HuH-7.5 (cell line): ENCODE results near the gene PLPPR1.
"Not testable (repeated sequence)": the region's sequence is repeated elsewhere in the genome, so short reads cannot be mapped to it uniquely, and the experiment has no call there.

ENCODE experiments used
- DNase-seq: peaks from one replicate; pipeline ENCODE4 v3.0.0; 2011; ENCODE audit warnings: low spot score

PLPPR1 gene

DNA sequence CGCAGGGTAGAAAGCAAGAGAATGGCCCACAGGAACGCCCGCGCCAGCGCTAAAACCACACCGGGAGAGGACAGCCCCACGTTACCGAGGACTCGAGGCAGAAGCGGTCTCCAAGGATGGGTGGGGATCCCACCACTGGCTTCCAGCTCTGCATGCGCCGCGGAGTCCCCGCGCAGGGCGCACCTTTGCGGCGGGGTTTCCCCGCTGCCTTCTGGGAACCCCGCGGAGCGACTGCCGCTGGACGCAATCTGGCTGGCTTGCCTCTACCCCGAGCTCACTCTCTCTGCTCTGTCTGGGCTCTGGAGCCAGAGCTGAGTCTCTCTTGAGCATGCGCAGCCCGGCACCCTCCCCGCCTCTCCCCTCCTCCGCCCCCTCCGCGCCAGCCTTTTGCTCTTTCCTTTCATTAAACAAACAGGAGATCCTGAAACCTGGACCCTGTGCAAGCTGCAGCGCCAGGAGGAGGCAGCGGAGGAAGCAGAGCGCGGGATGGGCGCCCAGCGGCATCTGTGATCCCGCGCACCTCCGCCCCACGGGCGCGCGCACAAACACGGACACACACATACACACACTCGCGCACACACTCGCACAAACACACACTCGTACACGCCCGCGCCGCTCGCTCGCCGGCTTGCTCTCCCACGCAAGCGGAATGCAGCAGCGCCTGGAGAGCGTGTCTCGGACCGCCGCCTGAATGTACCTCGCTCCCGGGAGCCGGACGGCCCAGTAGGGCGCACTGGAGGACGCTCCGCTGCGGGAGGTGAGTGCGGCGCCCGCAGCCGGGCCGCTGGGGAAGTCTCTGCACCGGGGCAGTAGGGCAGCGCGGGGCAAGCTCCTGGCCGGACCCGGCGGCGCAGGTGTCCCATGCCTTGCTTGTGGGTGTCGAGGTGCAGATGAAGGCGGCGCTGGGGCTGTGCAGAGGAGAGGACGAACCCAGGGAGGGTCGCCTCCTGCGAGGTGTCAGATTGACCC, at the start of gene PLPPR1:
PLPPR1 (plus strand) TSS at position 382 of the 969 bp plus-strand sequence.
- DNase-seq, result peak; percentile 70

DNA sequence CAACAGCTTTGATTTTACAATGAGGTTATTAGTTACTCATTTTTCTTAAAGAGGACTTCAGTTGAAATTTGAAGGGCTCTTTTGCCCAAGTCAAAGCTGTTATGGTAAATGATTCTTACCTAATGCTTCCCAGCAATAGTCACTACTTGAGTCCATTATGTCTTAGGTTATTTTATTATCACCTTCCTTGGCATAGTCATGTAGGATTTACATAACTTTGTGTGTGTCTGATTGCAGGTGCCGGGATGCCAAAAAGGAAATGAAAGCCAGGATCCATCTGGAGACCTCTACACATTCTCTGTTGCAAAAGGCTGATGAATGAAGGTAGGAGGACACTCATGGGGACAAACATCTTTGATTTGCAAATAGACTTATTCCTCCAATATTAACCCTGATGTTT, 38.8 kb upstream of the PLPPR1 start:
- DNase-seq, result no peak

DNA sequence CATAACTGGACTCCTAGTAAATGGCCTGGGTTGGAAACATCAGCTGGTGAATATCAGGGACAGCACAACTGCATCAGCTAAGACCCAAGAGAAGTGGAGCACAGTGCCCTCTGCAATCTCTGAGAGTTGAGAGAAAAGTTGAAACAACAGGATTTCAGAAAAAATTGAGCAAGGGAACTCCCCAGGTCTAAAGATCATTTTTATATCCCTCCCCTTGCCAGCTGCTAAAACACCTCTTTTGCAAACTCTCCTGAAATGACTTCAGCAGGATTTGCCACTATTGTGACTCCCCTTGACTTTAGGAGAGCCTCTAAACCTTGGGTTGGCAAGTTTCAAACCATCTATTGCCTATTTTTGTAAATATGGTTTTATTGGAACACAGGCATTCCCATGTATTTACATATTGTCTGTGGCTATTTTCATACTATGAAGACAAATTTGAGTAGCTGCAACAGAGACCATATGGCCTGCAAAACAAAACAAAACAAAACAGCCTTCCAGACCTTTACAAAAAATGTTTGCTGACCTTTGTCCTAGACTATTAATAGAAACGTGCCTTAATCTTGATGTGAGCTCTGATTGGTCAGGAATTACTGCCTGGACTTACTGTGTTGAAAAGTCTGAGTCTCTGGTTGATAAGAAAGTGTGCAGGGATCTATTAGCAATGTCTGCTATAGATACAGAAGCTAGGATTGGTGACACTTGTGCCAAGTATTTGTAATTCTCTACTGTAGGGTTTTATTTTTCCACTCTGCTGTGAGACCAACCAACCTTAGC, 37.7 kb upstream of the PLPPR1 start:
- DNase-seq, result no peak

DNA sequence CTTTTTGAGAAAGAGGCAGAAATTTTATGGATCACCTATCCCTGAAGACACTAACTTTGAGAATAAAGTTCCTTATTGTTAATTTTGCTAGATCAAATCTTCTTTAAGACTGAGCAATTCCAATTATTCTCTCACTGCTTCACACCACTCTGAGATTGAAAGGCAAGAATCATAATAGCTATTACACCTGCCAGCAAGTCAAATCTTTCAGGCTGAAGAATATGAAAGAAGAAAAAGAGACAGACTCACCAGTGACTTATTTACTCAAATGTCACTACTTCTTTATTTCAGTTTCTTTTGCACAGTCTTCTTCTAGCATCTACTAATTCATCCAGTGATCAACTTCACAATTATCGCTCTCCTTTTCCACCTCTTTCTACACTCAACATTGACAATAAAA, 35.9 kb upstream of the PLPPR1 start:
- no peak for DNase-seq

DNA sequence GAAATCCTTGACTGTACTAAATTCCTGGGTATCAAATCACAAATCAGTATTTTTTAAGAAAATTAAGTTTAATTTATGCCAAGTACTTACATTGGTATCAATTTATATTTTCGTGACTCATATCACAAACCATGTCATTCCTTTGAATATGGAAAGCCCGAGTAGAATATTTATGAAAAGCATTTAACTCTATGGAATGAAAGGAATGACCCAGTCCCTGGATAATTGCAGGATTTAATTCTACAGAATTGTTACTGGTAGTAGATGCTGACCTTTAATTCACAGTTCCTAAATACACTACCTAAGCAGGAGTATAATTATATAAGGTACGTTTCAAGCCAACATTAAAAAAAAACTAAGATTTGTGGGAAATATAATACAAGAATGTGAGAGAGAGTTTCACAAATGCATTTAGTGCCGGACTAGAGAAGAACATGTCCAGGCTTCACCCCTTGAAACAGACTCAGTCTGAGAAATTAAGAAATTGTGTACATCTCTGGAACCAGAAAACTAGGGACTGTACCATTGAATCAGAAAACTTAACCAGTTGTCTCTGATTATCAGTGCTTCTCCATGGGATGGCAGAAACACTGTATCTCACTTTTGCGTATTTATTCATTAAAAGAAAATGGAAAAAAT, 28.5 kb upstream of the PLPPR1 start:
- DNase-seq, result no peak

DNA sequence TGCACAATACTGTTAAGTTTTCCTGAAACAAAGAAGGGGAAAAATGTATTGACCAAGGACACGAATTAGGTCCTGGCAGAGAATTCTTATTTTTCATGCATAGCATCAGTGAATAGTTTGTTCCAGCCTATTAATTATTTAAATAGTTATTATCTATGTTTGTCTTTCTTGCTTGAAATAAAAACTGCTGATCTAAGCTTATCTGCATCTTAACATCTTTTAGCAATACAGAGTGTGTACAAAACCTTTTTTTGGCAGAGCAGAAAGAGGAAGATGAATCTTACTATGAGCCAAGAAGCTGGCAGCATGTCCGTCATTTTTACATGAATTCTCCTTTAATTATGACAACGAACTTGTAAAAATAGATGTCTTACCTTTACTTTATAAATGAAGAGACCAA, 23.3 kb upstream of the PLPPR1 start:
- no peak for DNase-seq

DNA sequence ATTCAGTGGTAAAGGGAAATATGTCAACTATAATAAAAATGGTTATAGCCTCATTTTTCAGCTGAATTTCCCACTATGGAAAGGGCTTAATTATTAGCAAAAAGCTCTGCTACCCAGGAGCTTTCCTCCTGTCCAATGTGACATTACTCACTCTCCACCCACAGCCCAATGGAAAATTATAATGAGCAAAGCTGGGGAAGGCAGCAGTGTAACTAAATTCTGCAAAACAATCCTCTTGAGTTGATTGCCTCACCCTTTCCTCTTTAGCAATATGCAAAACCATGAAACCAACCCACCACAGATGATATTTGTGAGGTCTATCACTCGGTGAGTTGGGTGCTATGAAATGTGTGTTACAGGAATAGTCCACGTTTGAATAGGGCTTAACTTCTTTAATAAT, 14.0 kb upstream of the PLPPR1 start:
- DNase-seq, result no peak

DNA sequence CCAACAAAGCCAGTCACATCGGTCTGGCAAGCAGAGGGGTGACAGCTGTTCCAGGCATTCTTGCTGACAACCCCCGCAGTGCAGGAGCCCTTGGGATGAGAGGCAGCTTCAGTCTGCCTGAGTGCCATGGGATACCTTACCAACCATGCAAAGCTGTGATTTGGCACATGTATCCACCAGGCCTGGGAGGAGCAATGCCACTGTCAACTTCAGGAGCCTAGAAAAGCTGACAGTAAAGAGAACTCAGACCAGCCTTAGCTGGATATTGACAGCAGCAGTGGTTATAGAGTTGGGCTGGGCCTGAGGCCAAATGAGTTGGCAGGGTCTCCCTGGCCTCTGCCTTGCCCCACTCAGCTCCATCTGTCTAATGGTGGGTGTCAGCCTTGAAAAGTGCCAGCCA, 10.1 kb upstream of the PLPPR1 start:
- no peak for DNase-seq

DNA sequence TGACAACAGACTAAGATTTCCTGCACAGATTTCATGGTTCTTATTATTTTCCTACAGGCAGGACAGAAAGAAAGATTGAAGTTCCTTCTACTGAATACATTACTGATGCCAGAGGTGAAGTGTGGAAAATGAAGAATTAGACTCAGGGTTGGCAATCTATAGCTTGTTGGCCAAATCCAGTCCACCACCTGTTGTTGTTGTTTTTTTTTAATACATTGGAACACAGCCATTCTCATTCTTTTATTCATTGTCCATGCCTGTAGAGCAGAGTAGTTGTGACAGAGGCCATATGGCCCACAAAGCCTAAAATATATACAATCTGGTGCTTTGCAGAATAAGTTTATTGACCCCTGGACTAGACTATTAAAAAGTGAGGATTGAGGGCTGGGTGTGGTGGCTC, 5.8 kb upstream of the PLPPR1 start:
- DNase-seq, result no peak

DNA sequence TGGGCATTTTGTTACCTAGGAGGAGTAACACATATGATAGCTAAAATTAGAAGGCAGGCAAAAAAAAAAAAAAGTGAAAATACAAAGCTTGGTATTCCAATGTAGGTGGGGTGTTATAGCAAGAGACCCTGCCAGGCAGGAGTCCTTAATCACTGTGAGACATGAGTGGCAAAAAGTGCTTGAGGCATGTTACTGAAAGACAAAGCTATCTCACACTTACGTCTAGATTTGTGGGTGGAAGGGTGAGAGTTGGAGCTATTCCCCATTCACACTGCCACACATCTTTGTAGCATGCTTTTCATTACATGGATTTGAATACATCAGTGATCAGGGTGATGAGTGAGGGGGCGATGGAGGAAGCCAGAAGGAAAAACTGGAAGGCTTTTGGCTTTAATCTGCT, 2.6 kb upstream of the PLPPR1 start:
- DNase-seq, result no peak

DNA sequence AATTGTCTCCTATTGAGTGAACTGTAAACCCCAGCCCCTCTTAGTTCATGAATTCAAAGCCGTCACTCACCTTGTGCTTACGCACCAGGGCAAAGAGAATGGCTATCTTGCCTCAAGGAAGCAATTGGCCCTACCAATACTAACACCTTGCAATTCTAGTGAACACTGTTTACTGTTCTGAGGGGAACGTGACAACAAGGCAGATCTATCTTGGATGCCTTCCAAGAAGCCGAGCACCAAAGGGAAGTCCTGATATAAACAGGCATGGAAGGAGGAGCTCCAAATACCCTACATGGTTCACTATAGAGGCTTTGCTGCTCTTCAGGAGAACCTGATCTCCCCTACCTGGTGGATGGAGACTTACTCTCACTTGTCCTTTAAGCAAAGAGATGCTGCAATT, 1.7 kb upstream of the PLPPR1 start:
- DNase-seq, result no peak

DNA sequence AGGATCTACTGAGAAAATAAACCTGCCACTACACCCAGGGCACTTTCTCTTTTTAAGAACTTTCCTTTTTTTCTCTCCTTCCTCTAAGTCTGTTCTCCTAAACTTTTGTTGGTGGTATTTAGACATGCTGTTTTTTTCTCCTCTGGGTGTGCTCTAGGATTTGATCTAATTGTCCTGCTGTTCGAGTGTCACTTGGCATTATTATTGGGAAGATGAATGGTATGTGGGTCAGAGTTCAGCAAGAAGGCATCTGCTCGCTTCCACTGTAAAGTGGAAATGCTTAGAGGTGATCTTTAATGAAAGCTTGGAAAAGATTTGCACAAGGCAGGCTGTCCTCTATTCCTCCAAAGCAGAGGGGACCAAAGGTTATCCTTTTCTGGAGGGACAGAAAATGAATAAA, 1.3 kb upstream of the PLPPR1 start:
- DNase-seq, result no peak

DNA sequence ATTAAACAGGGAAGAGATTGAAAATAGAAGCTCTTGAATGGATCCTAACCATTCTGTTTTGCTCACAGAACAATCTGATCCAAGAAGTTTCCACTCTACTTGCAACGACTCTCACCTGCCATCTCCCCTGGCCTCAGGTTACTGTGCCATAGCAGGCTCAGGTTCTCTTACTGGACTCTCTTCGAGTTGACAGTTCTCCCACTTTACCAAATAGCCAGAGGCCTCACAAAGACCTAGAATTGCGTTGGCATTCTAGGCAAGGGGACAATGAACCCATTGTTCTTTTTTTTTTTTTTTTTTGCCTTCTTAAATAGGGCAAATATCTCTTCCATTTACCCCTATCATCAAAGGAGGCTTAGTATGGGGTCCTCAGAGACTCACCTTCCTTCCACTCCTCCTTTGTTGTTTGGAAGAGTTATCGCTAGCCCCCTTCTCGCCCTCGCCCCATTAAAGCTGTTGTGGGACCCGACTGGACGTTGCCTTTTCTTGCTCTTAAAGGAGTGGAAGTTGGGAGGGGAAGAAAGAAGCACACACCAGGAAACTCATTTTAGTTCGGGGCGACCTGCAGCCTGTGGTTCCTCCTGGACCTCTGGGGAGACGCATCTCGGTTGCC, 688 bp upstream of the PLPPR1 start:
- no peak for DNase-seq

DNA sequence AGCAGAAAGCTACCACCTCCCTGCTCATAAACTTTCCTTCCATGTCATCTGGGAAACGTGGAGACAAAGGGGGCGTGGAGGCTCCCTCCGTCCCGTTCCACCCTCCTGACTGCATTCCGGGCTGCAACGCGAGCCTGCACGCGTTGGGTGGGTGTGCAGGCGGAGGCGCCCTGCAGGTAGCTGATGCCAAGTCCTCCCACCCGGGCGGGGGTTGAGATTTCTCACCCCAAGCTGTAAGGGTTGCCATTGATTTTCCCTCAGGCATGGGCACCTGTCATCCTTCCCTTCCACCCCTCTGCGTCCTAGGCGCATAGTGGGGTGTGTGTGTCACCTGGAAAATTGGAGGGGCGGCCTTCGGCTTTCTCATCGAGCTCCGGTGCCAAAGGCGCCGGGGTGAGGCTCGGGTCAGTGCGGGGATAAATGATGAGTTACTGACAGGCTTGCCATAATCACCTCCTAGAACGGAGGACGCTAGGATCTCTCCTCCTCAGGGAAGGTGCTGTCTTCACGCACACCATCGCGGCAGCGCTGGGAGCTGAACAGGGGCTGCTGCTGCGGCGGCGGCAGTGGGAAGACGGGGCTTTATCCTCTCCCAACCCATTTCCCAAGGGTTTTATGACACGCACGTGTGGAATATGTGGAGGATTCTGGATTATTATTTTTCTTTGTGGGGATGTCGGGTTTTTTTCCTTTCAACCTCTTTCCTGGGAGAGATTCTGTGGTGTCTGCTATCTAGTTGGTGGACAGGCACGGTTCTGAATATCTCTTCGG, 973 bp downstream of the PLPPR1 start:
- no peak for DNase-seq

DNA sequence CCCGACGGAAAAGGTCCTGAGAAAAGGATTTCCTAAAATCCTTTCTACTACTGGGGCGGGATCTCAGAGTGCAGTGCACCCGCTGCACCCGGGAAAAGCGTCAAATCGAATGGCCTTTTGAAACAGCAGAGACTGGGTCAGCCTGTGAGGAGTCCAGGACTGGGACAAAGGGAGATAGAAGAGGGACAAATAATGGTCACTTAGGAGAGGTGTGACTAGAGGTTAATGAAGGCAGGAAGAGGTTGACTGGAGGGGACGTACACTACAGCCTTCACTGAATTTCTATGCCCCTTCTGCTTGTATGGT, 1.5 kb downstream of the PLPPR1 start:
- no peak for DNase-seq

DNA sequence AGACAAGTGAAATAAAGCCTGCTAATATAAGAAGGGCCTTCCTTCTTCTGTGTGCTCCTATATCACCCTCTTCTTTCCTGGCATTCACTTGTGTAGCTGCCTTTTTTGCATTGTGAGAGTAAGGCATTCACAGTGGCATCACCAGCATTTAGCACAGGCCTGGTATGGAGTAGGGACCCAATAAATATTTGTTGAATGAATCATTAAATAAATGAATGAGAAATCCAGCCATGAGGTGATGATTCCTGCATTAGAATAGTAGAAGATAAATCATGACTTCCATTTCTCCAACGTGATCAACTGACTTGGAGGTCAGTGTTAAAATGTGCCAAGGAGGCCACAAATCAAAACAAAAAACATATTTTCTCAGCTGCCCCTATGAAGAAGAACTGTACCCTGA, 3.9 kb downstream of the PLPPR1 start:
- no peak for DNase-seq

DNA sequence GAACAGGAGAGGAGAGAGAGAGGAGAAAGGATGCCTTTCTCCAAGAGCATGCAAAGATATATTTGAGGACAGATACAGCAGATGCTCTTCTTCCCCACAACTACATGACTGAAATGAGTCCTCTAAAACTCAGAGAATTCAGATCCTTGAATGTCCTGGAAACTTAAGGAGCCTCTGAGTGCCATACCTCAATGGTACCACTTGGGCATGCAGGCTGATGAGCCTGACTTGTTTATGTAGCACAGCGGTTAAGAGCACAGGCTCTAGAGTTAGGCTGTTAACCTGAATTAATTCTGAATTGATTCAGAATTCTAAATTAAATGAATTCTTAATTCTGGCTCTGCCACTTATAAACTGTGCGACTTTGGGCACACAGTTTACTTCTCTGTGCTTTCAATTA, 5.7 kb downstream of the PLPPR1 start:
- no peak for DNase-seq

DNA sequence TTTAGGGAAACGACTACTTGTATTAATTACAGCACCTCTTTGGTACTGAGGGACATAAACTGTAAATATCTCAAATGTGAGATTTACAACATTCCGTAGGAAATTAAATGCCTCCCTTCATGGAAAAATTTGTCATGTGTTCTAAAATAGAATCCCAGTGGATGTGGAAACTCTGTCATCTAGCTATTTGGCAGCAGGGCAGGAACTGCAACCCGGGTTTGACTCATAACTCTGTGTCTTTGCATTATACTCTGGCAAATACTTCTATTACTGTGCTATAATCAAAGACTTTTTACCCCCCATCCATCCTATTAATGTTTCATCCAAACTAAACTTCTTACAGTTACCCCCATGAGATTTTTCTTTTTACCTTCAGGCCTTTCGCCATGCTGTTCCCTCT, 6.6 kb downstream of the PLPPR1 start:
- DNase-seq, result no peak

DNA sequence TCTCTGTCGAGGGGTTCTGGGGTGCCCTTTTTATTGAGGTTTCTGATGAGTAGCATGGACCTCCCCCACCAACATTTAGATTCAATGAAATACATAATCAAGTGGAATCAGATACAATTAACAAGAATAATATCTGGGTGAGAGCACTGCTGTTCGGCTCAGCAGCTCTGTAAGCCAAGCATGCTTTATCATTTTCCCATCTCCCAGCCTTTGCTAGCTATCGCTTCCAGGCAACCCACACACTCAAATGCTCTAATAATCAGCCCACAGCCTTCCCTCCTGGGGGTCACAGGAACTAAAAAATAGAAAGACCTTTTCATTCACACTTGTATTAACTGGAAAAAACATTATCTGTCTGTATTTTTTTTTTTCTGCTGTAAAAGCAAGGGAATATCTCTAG, 8.9 kb downstream of the PLPPR1 start:
- no peak for DNase-seq

DNA sequence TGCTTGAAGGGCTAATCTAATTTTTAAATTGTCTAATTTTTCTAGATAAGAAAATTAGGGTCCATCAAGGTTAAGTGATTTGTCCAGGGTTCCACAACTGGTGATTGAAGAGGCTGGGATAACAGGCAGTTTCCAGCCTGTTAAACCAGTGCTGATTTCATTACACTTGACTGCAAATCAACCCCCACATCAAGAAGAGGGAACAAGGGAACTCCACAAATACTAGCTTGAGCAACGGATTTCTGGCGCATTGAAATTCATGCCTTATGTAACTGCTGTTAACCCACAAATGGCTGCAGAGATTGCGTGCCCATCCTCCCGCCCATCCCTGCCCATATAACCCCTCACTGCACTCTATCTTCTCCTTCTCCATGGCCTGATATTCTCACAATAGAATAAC, 10.0 kb downstream of the PLPPR1 start:
- no peak for DNase-seq

DNA sequence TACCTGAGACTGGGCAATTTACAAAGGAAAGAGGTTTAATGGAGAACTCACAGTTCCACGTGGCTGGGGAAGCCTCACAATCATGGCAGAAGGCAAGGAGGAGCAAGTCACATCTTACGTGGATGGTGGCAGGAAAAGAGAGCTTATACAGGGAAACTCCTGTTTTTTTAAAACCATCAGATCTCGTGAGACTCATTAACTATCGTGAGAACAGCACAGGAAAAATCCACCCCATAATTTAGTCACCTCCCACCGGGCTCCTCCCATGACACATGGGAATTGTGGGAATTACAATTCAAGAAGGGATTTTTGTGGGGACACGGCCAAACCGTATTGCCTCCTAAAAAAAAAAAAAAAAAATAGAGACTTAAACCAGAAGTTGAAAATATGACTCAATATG, 11.1 kb downstream of the PLPPR1 start:
- DNase-seq, result not testable (repeated sequence)
